ENCODE data around the gene COL4A4.

GRCh38 chr2:227079726-227080125 lies 84.3 kb downstream of the COL4A4 start:
- TF ChIP-seq CTCF (IDR thresholded peaks at IDR 0.05): no peak
- TF ChIP-seq EZH2 (IDR thresholded peaks at IDR 0.05; ENCODE audit: borderline replicate concordance, insufficient read depth, low read depth, low read length, poor library complexity, severe bottlenecking): no peak

All from B cell (primary cell).